GM21423 (cell line): ENCODE data around the gene NAALADL2.

ENCODE experiments used
- ATAC-seq: cut with Tn5 transposase; IDR thresholded peaks from one replicate; pipeline ENCODE4 v1.9.1; 2021; ENCODE audit warnings: mild to moderate bottlenecking, moderate library complexity; ENCODE audit not compliant: unreplicated experiment

Gene NAALADL2

GRCh38 chr3:174959556-174960065, 100.5 kb downstream of the NAALADL2 start:
- ATAC-seq, result no peak

GRCh38 chr3:174960898-174961297, 101.8 kb downstream of the NAALADL2 start:
- ATAC-seq, result no peak

- ATAC-seq, result no peak
Observed at GRCh38 chr3:174973465-174973864, 114.3 kb downstream of the NAALADL2 start.

- no peak for ATAC-seq
Observed at GRCh38 chr3:174986685-174987084, 127.6 kb downstream of the NAALADL2 start.

GRCh38 chr3:175001091-175001490, 142.0 kb downstream of the NAALADL2 start:
- no peak for ATAC-seq

- ATAC-seq, result no peak
Observed at GRCh38 chr3:175002732-175003143, 143.6 kb downstream of the NAALADL2 start.

- no peak for ATAC-seq
Observed at GRCh38 chr3:175003590-175003989, 144.5 kb downstream of the NAALADL2 start.

GRCh38 chr3:175005193-175005592, 146.1 kb downstream of the NAALADL2 start:
- ATAC-seq, result no peak

- no peak for ATAC-seq
Observed at GRCh38 chr3:175005881-175006280, 146.7 kb downstream of the NAALADL2 start.

- ATAC-seq, result no peak
Observed at GRCh38 chr3:175007306-175007705, 148.2 kb downstream of the NAALADL2 start.

GRCh38 chr3:175009295-175009694, 150.2 kb downstream of the NAALADL2 start:
- no peak for ATAC-seq

GRCh38 chr3:175015056-175015635, 156.0 kb downstream of the NAALADL2 start:
- ATAC-seq, result no peak

GRCh38 chr3:175018946-175019727, 160.0 kb downstream of the NAALADL2 start:
- ATAC-seq, result no peak

GRCh38 chr3:175020101-175020500, 161.0 kb downstream of the NAALADL2 start:
- ATAC-seq, result no peak

- ATAC-seq, result no peak
Observed at GRCh38 chr3:175029828-175030227, 170.7 kb downstream of the NAALADL2 start.

GRCh38 chr3:175039875-175040274, 180.7 kb downstream of the NAALADL2 start:
- no peak for ATAC-seq

GRCh38 chr3:175041369-175041768, 182.2 kb downstream of the NAALADL2 start:
- no peak for ATAC-seq

GRCh38 chr3:175046601-175047000, 187.5 kb downstream of the NAALADL2 start:
- no peak for ATAC-seq

GRCh38 chr3:175047786-175048185, 188.7 kb downstream of the NAALADL2 start:
- no peak for ATAC-seq

- no peak for ATAC-seq
Observed at GRCh38 chr3:175057401-175057800, 198.3 kb downstream of the NAALADL2 start.

- no peak for ATAC-seq
Observed at GRCh38 chr3:175059788-175060187, 200.7 kb downstream of the NAALADL2 start.

- no peak for ATAC-seq
Observed at GRCh38 chr3:175065497-175065896, 206.4 kb downstream of the NAALADL2 start.
